ENCODE measurements around the gene FIGLA. TPM values are rescaled to one million over a fixed set of nuclear protein-coding genes. Genes with fewer than 3 reads are reported as not detected.

Gene FIGLA
- total and polyA plus RNA-seq, 2 of the 8 experiments (the other 6 are each of a cell fraction or from before 2014, with no cell fraction given) = not detected

DNA sequence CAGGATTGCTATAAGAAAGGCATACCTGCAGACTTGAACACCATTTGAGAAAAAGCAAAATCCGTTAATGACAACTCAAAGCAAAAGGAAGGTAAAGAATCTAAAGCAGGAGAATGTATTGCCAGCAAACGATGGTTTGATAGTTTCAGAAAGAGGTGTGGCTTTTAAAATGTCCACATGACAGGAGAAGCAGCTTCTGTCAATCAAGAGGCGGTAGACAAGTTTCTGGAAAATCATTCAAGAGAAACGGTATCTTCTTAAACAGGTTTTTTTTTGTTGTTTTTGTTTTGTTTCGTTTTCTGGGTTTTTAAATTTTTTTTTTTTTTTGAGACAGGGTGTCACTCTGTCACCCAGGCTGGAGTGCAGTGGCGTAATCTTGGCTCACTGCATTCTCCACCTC, 16.2 kb upstream of the FIGLA start:
- no peak for TF ChIP-seq HDAC6 (IDR thresholded peaks at IDR 0.05; ENCODE audit: low read depth, low read length)
- TF ChIP-seq, protein P1, sequence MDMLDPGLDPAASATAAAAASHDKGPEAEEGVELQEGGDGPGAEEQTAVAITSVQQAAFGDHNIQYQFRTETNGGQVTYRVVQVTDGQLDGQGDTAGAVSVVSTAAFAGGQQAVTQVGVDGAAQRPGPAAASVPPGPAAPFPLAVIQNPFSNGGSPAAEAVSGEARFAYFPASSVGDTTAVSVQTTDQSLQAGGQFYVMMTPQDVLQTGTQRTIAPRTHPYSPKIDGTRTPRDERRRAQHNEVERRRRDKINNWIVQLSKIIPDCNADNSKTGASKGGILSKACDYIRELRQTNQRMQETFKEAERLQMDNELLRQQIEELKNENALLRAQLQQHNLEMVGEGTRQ (IDR thresholded peaks at IDR 0.05; ENCODE audit: low read length) = no peak
- CTCF ChIA-PET (ENCODE audit: partially characterized antibody) = interaction anchor here (0.7 to 2.0 kb wide), 7 partner anchors 13 to 141 kb away, joined by 3 to 6 read pairs (median 3); partner anchors contain the start of gene CLEC4F
- Histone ChIP-seq H3K4me3 (ENCODE audit: extremely low read depth in 1 of 4, insufficient read depth in 2 of 4, low read depth in 3 of 4, low read length in 4 of 4) (no peak overlapping the region), H3K23me2 (ENCODE audit: low read depth, low read length) (no peaks in the 10 kb centered on the region), H3K23ac (ENCODE audit: insufficient read length) (no peak overlapping the region), H3K79me2 (ENCODE audit: control insufficient read depth in 1 of 2, insufficient read depth in 2 of 2, low read length in 2 of 2) (no peaks in the 10 kb centered on the region), H2AK5ac (ENCODE audit: low read depth, low read length) (no peak overlapping the region), H2BK5ac (ENCODE audit: low read depth, low read length) (no peak overlapping the region), H2BK15ac (ENCODE audit: low read length) (no peak overlapping the region), H3K56ac (replicated peaks; ENCODE audit: insufficient read length, low read depth, low read length) (no peak overlapping the region), H2AFZ (ENCODE audit: low read length) (no peak overlapping the region), H3K4me1 (replicated peaks in 1 of 4; ENCODE audit: control insufficient read depth in 3 of 4, insufficient read depth in 4 of 4, low read length in 3 of 4) (no peaks in the 10 kb centered on the region), H3K18ac (ENCODE audit: extremely low read depth, low read length) (no peak overlapping the region), H2BK120ac (replicated peaks; ENCODE audit: low read depth, low read length) (no peak overlapping the region), H3K4me2 (ENCODE audit: insufficient read depth in 1 of 2, low read depth in 2 of 2, low read length in 2 of 2) (no peak overlapping the region), H3K4ac (replicated peaks; ENCODE audit: insufficient read length, low read depth, low read length) (no peak overlapping the region), H2BK20ac (ENCODE audit: low read length) (no peak overlapping the region), H3K27ac (ENCODE audit: low read depth, low read length) (no peak overlapping the region), H3K79me1 (ENCODE audit: low read depth, low read length) (no peaks in the 10 kb centered on the region), H4K5ac (ENCODE audit: insufficient read length, low read depth, low read length) (no peak overlapping the region), H3K27me3 (replicated peaks in 1 of 4; ENCODE audit: control insufficient read depth in 3 of 4, extremely low read depth in 1 of 4, insufficient read depth in 3 of 4, low read length in 3 of 4) (peaks cover 0 to 2% (median under 1%) of the 10 kb centered on the region in 4 experiments; a peak in 1 of 7 replicates), H4K91ac (replicated peaks; ENCODE audit: insufficient read length, low read length) (no peak overlapping the region), H3K9me3 (ENCODE audit: insufficient read depth in 2 of 2, low read depth in 1 of 2, low read length in 1 of 2) (no peaks in the 10 kb centered on the region), H3K36me3 (ENCODE audit: control insufficient read depth in 2 of 4, insufficient read depth in 4 of 4, low read length in 3 of 4) (no peaks in the 10 kb centered on the region), H4K20me1 (replicated peaks in 1 of 2; ENCODE audit: control insufficient read depth in 1 of 2, insufficient read depth in 2 of 2, low read length in 2 of 2) (peaks cover 0 to 2% of the 10 kb centered on the region in 2 experiments), H3K9ac (replicated peaks in 1 of 4; ENCODE audit: extremely low read depth in 1 of 4, low read depth in 3 of 4, low read length in 3 of 4) (no peak overlapping the region), H2BK12ac (ENCODE audit: low read depth, low read length) (no peak overlapping the region), H3K14ac (ENCODE audit: insufficient read length) (no peak overlapping the region), H4K8ac (ENCODE audit: extremely low read depth, insufficient read depth, low read length) (no peak overlapping the region)
- POLR2A ChIA-PET (ENCODE audit: partially characterized antibody) = no interaction called here
- DNase-seq (ENCODE audit: low read depth in 1 of 2, low spot score in 2 of 2) (no peak), FAIRE-seq (no peak)
- 83% methylated on average over 6 of the region's 6 CpGs; no CpG with 5 or more reads in 1 of the 2 experiments for WGBS, 2 experiments (ENCODE audit: extremely low coverage in 1 of 2, insufficient coverage in 1 of 2, insufficient read length in 1 of 2, insufficient replicate concordance in 2 of 2, low coverage in 1 of 2, low lambda C conversion rate in 2 of 2, missing lambda C conversion rate in 1 of 2)
